ENCODE results near the gene SYNJ2. TPM values are rescaled to one million over a fixed set of nuclear protein-coding genes. Genes with fewer than 3 reads are reported as not detected.

Gene SYNJ2
- total RNA-seq, 1 donor from 2014 or later: 60.3 TPM

DNA sequence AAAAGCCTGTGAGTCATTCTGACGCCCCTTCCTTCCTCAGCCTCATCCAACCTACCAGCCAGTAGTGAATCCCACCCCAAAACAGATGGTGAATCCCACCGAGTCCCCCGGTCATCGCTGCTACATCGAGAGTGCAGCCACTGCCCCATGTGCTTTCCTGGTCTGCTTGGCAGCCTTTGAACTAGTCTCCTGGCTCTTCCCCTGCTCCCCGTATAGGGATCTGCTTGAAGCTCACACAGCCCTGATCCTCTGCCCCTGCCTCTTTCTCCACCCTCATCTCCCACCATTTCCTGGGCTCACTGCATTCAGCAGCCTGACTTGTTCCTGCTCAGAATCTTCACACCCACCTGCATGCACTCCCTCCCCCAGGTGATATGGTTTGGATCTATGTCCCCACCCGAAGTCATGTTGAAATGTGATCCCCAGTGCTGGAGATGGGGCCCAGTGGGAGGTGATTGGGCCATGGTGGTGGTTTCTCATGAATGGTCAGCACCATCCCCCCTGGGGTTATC lies 14.6 kb downstream of the SYNJ2 start:
- no peak for DNase-seq (ENCODE audit: low read depth, low spot score)

- DNase-seq (ENCODE audit: low read depth, low spot score): no peak
These were observed 15.4 kb downstream of the SYNJ2 start for GRCh38 chr6:157996918-157997702.

DNA sequence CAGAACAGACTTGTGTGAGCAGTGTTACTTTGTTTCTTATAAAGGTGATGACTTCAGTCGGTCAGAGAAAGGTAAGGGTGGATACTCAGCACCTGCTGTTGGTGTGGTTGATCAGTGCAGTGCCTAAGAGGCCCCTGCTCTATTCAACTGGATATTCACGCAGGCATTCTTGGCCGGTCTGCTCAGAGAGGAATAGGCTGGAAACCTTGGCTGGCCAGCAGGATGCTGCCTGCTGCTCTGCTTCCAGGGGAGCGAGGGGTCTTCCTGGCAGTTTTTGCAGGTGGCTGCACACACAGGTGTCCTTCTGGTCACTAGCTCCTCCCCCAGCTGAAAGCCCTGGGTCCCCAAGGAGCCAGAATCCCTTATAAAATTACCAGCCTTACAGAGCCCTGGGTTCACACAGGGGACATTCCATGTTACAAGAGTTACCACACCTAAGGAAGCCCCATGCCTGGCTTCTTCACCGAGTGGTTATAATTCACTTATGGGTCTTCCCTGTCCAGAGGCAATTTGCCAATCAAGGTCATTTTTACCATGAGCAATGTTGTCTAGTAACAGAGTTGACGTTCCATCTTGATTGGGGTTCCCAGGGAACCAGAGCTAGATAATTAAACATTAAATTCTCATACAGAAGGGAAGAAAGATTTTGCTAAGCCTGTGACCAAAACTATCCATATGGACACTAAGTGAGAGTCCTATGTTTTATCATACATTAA lies 16.4 kb downstream of the SYNJ2 start:
- no peak for DNase-seq (ENCODE audit: low read depth, low spot score)

- DNase-seq (ENCODE audit: low read depth, low spot score): no peak
These were observed 17.1 kb downstream of the SYNJ2 start for GRCh38 chr6:157998707-157999167.

GRCh38 chr6:157999168-158000051 lies 17.7 kb downstream of the SYNJ2 start:
- no peak for DNase-seq (ENCODE audit: low read depth, low spot score)

- DNase-seq (ENCODE audit: low read depth, low spot score): no peak
These were observed 19.1 kb downstream of the SYNJ2 start for GRCh38 chr6:158000530-158001307.

DNA sequence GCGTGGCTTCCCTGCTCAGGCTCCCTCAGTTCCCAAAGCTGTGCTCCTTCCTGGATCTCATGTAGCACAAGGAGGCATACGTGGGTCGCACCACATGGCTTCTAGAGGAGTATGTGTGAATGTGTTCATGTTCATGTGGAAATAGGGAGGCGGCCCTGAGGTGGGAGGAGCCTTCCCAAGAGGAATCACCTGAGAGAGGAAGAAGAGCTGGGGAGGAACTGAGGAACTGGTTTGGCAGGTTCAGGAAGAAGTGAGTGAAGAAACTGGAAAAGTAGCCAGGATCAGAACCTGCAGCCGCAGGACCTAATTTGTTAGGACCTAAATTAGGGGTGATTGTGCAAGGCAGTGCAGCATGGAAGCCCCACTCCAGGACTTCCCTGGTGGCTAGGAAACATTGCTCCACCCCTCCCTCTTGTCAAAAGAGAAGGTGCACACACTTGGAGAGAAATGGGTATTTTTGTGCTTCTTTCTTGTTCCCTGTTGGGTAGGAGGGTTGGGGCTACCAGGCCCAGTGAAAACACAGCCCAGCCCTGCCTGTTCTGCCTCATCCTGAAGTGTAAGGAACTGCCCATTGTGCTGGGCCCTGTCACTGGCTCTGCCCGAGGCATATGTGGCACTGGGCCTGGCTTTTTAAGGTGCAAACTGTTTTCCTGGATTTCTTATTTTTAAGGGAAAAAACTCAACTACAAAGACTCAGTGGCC lies 20.7 kb downstream of the SYNJ2 start:
- DNase-seq (ENCODE audit: low read depth, low spot score): no peak

DNA sequence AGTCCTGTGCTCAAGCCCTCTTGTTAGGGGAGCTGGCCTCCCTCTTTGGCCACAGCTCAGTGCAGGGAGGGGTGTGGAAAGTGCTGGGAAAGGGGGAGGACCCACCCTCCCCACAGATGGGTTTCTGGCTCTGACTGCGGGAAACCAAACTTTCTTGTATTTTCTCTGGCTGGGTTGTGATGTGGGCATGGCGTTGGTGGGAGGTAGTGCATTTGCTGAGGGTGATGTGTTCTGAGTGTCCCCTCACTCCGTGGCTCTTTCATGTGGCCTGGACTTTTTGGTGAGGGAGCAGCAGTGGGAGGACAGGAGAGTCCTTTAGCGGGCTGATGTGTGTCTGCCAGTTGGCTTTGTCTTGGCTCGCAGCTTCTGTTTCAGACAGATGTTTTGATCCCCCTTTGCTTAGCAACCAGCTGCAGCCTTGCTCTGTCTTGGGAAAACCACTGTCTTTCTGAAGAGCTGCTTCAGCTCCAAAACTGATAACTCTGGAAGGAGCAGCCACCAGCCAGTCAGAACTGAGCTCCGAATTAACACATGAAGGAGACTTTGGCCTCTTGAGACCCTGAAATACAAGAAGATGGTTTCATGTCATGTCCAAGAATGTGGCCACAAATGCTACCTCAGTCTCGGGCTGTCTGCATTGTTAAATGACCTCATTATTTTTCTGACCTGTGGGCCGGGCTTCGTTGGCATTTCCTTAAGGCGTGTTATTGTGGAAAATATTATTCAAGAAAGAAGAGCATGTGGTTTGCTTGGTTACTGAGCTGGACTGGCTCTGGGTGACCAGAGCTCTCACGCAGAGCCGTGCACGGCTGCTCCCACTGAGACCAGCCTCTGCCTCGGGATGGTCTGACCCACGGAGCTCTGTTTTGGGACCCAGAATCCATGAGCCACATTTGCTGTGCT lies 21.5 kb downstream of the SYNJ2 start:
- peak; percentile 93 for DNase-seq (ENCODE audit: low read depth, low spot score)

GRCh38 chr6:158003910-158004700 lies 22.4 kb downstream of the SYNJ2 start:
- DNase-seq (ENCODE audit: low read depth, low spot score): no peak

DNA sequence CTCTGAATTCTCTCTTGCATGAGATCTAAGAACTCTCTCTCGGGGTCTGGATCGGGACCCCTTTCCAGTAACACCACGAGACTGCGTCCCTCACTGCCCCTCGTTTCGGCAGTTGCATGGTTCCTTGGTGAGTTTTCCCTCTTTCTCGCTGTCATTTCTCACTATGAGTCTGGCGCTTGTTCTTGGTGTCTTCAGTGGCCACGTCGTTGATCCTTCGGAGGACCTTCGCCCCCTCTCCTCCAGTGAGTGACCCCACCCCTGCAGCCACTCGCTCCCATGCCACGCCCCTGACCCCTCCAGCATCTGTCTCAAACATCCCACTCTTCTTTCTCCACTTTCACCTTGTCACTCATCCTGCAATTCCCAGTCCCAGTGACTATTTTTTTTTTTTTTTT lies 23.0 kb downstream of the SYNJ2 start:
- no peak for DNase-seq (ENCODE audit: low read depth, low spot score)

DNA sequence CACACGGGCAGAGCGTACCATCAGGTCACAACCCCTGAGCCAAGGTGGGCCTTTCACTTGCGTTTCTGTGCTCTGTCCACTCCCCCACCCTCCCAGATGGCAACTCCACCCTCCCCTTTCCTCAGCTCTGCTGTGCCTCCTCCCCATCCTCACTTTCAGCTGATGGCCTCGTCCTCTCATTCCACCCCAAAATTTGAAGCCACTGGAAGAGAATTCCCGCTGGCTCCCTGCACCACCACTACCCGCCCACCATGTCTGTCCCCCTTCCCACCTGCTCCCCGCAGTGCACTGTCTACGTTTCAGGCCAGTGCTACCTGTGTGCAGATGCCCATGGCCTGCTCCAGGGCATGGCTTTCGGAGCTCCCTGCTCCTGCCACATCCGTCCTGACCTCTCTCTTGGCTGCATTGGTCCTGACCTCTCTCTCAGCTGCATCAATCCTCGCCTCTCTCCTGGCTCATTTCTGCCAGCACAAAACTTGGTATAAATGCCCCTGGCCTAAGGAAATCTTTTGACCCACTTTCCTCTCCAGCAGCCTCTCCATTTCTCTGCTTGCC lies 24.0 kb downstream of the SYNJ2 start:
- no peak for DNase-seq (ENCODE audit: low read depth, low spot score)

DNA sequence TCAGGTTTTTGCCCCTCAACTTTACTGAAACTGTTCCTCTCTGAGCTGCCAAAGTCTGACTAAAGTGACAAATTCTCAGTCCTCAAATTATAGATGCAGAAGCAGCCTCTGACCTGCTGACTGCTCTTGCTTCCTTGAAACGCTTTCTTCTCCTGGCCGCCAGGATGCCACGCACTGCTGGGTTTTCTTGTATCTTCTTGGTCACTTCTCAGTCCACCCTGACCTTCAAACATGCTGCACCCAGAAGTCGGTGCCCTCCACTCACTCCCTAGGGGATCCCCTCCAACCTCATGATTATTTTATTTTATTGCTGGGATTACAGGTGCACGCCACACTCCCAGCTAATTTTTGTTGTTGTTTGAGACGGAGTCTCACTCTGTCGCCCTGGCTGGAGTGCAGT lies 24.7 kb downstream of the SYNJ2 start:
- DNase-seq (ENCODE audit: low read depth, low spot score): no peak

DNA sequence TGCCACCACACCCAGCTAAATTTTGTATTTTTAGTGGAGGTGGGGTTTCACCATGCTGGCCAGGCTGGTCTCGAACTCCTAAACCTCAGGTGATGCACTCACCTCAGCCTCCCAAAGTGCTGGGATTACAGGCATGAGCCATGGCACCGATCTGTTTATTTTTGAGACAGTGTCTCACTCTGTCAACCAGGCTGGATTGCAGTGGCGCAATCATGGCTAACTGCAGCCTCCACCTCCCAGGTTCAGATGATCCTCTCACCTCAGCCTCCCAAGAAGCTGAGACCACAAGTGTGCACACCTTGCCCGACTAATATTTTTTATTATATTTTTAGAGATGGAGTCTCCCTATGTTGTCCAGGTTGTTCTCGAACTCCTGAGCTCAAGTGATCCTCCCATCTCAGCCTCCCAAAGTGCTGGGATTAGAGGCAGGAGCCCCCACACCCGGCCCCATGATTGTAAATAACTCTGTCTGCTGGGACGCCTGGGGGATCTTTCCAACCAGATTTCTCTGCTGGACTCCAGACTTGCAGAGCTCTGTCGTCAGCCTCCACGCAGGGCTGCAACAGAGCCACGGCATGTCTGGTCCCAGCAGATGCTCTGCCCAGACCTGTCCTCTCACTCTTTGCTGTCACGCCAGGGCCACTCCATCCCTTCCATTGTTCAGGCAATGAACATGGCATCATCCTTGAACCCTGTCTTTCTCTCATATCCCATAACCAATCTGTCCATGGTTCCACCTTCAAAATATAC lies 25.3 kb downstream of the SYNJ2 start:
- no peak for DNase-seq (ENCODE audit: low read depth, low spot score)

DNA sequence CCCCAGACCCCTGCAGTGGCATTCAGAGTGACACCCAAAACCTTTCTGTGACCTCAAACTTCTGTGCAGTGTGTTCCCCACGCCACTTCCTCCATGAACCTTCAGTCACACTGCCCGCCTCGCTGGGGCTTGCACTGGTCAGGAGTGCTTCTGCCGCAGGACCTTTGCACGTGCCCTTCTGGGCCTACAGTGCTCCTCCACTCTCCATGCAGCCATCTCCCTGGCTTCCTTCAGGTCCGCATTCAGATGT lies 27.1 kb downstream of the SYNJ2 start:
- no peak for DNase-seq (ENCODE audit: low read depth, low spot score)

GRCh38 chr6:158009114-158009891 lies 27.6 kb downstream of the SYNJ2 start:
- DNase-seq (ENCODE audit: low read depth, low spot score): peak; percentile 77

DNA sequence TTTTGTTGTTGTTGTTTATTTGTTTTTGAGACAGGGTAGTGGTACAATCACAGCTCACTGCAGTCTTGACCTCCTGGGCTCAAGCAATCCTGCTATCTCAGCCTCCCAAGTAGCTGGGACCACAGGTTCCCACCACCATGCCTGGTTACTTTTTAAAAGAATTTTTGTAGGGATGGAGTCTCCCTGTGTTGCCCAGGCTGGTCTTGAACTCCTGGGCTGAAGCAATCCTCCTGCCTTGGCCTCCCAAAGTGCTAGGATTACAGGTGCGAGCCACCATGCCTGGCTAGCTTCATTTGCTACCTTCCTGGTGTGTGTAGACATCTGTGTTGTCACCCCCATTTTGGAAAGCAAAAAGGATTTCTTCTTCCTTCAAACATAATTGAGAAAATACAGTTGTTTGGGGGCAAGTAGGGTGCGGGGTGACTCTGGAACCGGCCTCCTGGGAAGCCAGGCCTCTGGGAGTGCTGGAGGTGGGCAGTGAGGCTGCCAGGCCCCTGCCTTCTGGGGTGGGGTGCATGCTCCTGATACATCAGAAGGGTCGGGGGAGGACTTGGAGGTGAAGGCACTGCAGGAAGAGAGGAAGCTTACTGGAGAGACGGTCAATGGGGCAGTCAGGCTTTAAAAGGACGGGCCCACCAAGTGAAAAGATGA lies 28.4 kb downstream of the SYNJ2 start:
- no peak for DNase-seq (ENCODE audit: low read depth, low spot score)
